Body of pancreas (tissue), 4 donors: ENCODE measurements around the gene SIPA1.

Experiments used
- CTCF ChIP-seq, 7 experiments: fragments of 450-650 bp in 4 of 7; fragments of 200-600 bp in 3 of 7; sonication (generic) in 3 of 7; IDR thresholded peaks; one replicate each; pipeline ENCODE4 v1.5.1; 2016 to 2019; ENCODE audit warnings: antibody characterized with exemption in 7 of 7
- POLR2A ChIP-seq, 3 donors: fragments of 450-650 bp; IDR thresholded peaks; one replicate each; pipeline ENCODE4 v1.6.1; 2016; ENCODE audit warnings: antibody characterized with exemption in 3 of 3, mild to moderate bottlenecking in 2 of 3

GRCh38 chr11:65604258-65604657 lies 33.6 kb upstream of the SIPA1 start:
- no peak for TF ChIP-seq CTCF (IDR thresholded peaks at IDR 0.05)
- TF ChIP-seq POLR2A (IDR thresholded peaks at IDR 0.05), result no peak
